ENCODE results near the gene NTNG1. TPM values are rescaled to one million over a fixed set of nuclear protein-coding genes. Genes with fewer than 3 reads are reported as not detected.

Gene NTNG1
- total RNA-seq, 1 experiment from 2014 or later = not detected

DNA sequence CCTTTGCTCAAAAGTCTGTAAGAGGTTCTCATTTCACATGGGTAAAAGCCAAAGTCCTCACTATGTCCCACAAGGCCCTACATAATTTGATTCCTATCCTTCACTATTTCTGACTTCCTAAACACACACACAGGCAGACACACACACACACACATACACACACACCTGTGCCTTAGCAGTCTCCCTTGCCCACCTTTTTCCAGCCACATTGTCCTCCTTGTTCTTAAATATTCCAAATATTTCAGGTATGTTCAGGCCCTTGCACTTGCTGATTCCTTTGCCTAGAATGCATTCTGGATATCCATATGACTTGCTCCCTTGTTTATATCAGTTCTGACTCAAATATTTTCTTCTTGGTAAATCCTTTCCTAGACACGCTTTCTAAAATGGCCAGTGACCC lies 54.6 kb downstream of the NTNG1 start:
- Histone ChIP-seq H3K9ac (ENCODE audit: low read length) (no peak overlapping the region), H3K4me3 (ENCODE audit: low read length) (no peak overlapping the region), H3K27ac (ENCODE audit: low read length) (no peak overlapping the region)

GRCh38 chr1:107196973-107197562 lies 56.2 kb downstream of the NTNG1 start:
- DNase-seq = peak; percentile 91
- Histone ChIP-seq H3K27me3 (ENCODE audit: low read length) (no peaks in the 10 kb centered on the region), H4K20me1 (ENCODE audit: insufficient read depth, low read depth, low read length) (no peaks in the 10 kb centered on the region), H3K4me1 (ENCODE audit: low read length) (no peaks in the 10 kb centered on the region), H3K9me3 (ENCODE audit: low read length) (no peaks in the 10 kb centered on the region), H3K27ac (ENCODE audit: low read length) (no peak overlapping the region), H3K4me3 (ENCODE audit: low read length) (no peak overlapping the region), H3K79me2 (ENCODE audit: low read length) (no peaks in the 10 kb centered on the region), H3K9ac (ENCODE audit: low read length) (no peak overlapping the region), H3K9me2 (replicated peaks; ENCODE audit: insufficient read depth, low read length) (no peaks in the 10 kb centered on the region), H3K36me3 (ENCODE audit: insufficient read depth, low read length) (no peaks in the 10 kb centered on the region), H2AFZ (ENCODE audit: low read length) (no peak overlapping the region), H3K4me2 (ENCODE audit: low read depth, low read length, poor library complexity, severe bottlenecking) (no peak overlapping the region)

More for the DNA sequence above, 54.6 kb downstream of the NTNG1 start:
- H3K4me2 ChIP-seq (ENCODE audit: low read depth, low read length, poor library complexity, severe bottlenecking) = no peak overlapping the region
- H3K9me2 ChIP-seq (replicated peaks; ENCODE audit: insufficient read depth, low read length) = no peaks in the 10 kb centered on the region
- no peaks in the 10 kb centered on the region for H4K20me1 ChIP-seq (ENCODE audit: insufficient read depth, low read depth, low read length)
- DNase-seq = no peak
- H3K9me3 ChIP-seq (ENCODE audit: low read length) = no peaks in the 10 kb centered on the region
- H3K79me2 ChIP-seq (ENCODE audit: low read length) = no peaks in the 10 kb centered on the region
- no peaks in the 10 kb centered on the region for H3K27me3 ChIP-seq (ENCODE audit: low read length)
- no peaks in the 10 kb centered on the region for H3K36me3 ChIP-seq (ENCODE audit: insufficient read depth, low read length)
- no peaks in the 10 kb centered on the region for H3K4me1 ChIP-seq (ENCODE audit: low read length)
- H2AFZ ChIP-seq (ENCODE audit: low read length) = no peak overlapping the region

GRCh38 chr1:107198561-107198960 lies 57.7 kb downstream of the NTNG1 start:
- no peak overlapping the region for H2AFZ ChIP-seq (ENCODE audit: low read length)

DNA sequence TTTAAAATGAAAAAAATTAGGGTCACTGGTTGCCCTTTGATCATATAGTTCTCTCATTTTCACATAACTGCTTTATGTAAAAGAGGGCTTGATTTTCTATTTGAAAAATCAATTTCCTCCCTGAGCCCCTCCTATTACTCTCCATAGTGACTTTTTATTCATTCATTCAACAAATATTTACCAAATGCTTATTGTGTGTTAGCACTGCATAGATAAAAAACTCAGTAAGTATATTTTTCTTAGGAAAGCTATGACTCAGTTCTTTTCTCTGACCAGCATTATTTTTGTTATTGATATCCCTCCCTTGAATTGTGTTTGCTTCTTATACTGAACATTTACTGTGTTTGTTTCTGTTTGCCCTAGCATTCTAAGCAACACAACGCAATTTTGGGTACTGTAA lies 59.8 kb downstream of the NTNG1 start:
- no peaks in the 10 kb centered on the region for H3K4me1 ChIP-seq (ENCODE audit: low read length)
- H3K36me3 ChIP-seq (ENCODE audit: insufficient read depth, low read length) = no peaks in the 10 kb centered on the region
- H3K9ac ChIP-seq (ENCODE audit: low read length) = no peak overlapping the region
- H3K4me3 ChIP-seq (ENCODE audit: low read length) = no peak overlapping the region
- H3K27ac ChIP-seq (ENCODE audit: low read length) = no peak overlapping the region
- no peaks in the 10 kb centered on the region for H4K20me1 ChIP-seq (ENCODE audit: insufficient read depth, low read depth, low read length)
- no peaks in the 10 kb centered on the region; the same call in 1 of the 2 replicates for H3K9me2 ChIP-seq (replicated peaks; ENCODE audit: insufficient read depth, low read length)
- no peak overlapping the region for H2AFZ ChIP-seq (ENCODE audit: low read length)
- no peak for DNase-seq
- H3K9me3 ChIP-seq (ENCODE audit: low read length) = no peaks in the 10 kb centered on the region
- no peaks in the 10 kb centered on the region for H3K79me2 ChIP-seq (ENCODE audit: low read length)
- H3K27me3 ChIP-seq (ENCODE audit: low read length) = no peaks in the 10 kb centered on the region
- H3K4me2 ChIP-seq (ENCODE audit: low read depth, low read length, poor library complexity, severe bottlenecking) = no peak overlapping the region

More at GRCh38 chr1:107198561-107198960, 57.7 kb downstream of the NTNG1 start:
- no peak for DNase-seq
- Histone ChIP-seq H3K27me3 (ENCODE audit: low read length) (no peaks in the 10 kb centered on the region), H3K9ac (ENCODE audit: low read length) (no peak overlapping the region), H3K9me2 (replicated peaks; ENCODE audit: insufficient read depth, low read length) (no peaks in the 10 kb centered on the region; the same call in 1 of the 2 replicates), H3K79me2 (ENCODE audit: low read length) (no peaks in the 10 kb centered on the region), H3K27ac (ENCODE audit: low read length) (no peak overlapping the region), H3K4me2 (ENCODE audit: low read depth, low read length, poor library complexity, severe bottlenecking) (no peak overlapping the region), H3K36me3 (ENCODE audit: insufficient read depth, low read length) (no peaks in the 10 kb centered on the region), H3K4me1 (ENCODE audit: low read length) (no peaks in the 10 kb centered on the region), H4K20me1 (ENCODE audit: insufficient read depth, low read depth, low read length) (no peaks in the 10 kb centered on the region), H3K4me3 (ENCODE audit: low read length) (no peak overlapping the region), H3K9me3 (ENCODE audit: low read length) (no peaks in the 10 kb centered on the region)

DNA sequence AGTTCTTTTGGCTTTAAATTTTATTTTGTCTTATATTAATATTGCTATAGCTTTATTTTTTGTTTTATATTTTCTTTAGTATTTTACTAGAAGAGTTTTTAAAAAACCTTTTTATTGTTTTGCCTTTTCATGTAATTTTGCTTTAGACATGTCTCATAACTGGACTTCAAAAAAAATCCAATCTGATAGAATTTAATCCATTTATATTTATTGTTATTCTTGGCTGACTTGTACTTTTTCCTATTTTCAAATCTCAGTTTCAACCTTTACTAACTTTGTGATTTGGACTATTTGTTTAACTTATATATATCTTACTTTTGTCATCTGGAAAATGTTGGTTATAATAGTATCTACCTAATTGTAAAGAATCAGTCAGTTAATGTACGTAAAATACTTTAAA lies 61.2 kb downstream of the NTNG1 start:
- Histone ChIP-seq H4K20me1 (ENCODE audit: insufficient read depth, low read depth, low read length) (no peaks in the 10 kb centered on the region), H3K9me3 (ENCODE audit: low read length) (no peaks in the 10 kb centered on the region), H3K27ac (ENCODE audit: low read length) (no peak overlapping the region)

GRCh38 chr1:107213225-107213624 lies 72.4 kb downstream of the NTNG1 start:
- Histone ChIP-seq H3K9ac (ENCODE audit: low read length) (no peak overlapping the region), H3K36me3 (ENCODE audit: insufficient read depth, low read length) (no peaks in the 10 kb centered on the region), H3K79me2 (ENCODE audit: low read length) (no peaks in the 10 kb centered on the region), H3K4me3 (ENCODE audit: low read length) (no peak overlapping the region), H3K4me1 (ENCODE audit: low read length) (no peaks in the 10 kb centered on the region), H3K4me2 (ENCODE audit: low read depth, low read length, poor library complexity, severe bottlenecking) (no peak overlapping the region), H3K9me3 (ENCODE audit: low read length) (no peaks in the 10 kb centered on the region), H4K20me1 (ENCODE audit: insufficient read depth, low read depth, low read length) (no peaks in the 10 kb centered on the region), H3K27me3 (ENCODE audit: low read length) (no peaks in the 10 kb centered on the region), H3K27ac (ENCODE audit: low read length) (no peak overlapping the region), H3K9me2 (replicated peaks; ENCODE audit: insufficient read depth, low read length) (no peaks in the 10 kb centered on the region), H2AFZ (ENCODE audit: low read length) (no peak overlapping the region)
- DNase-seq = no peak

More for the DNA sequence above, 61.2 kb downstream of the NTNG1 start:
- Histone ChIP-seq H3K36me3 (ENCODE audit: insufficient read depth, low read length) (no peaks in the 10 kb centered on the region), H3K9ac (ENCODE audit: low read length) (no peak overlapping the region), H3K9me2 (replicated peaks; ENCODE audit: insufficient read depth, low read length) (no peaks in the 10 kb centered on the region; the same call in 1 of the 2 replicates), H3K27me3 (ENCODE audit: low read length) (no peaks in the 10 kb centered on the region), H3K4me3 (ENCODE audit: low read length) (no peak overlapping the region), H3K4me1 (ENCODE audit: low read length) (no peaks in the 10 kb centered on the region), H2AFZ (ENCODE audit: low read length) (no peak overlapping the region), H3K4me2 (ENCODE audit: low read depth, low read length, poor library complexity, severe bottlenecking) (no peak overlapping the region), H3K79me2 (ENCODE audit: low read length) (no peaks in the 10 kb centered on the region)
- no peak for DNase-seq

- Histone ChIP-seq H3K79me2 (ENCODE audit: low read length) (no peaks in the 10 kb centered on the region), H3K4me3 (ENCODE audit: low read length) (no peak overlapping the region), H3K27ac (ENCODE audit: low read length) (no peak overlapping the region), H3K36me3 (ENCODE audit: insufficient read depth, low read length) (no peaks in the 10 kb centered on the region), H3K9me2 (replicated peaks; ENCODE audit: insufficient read depth, low read length) (no peaks in the 10 kb centered on the region), H3K9ac (ENCODE audit: low read length) (no peak overlapping the region), H4K20me1 (ENCODE audit: insufficient read depth, low read depth, low read length) (no peaks in the 10 kb centered on the region), H3K4me1 (ENCODE audit: low read length) (no peaks in the 10 kb centered on the region), H3K27me3 (ENCODE audit: low read length) (no peaks in the 10 kb centered on the region), H3K4me2 (ENCODE audit: low read depth, low read length, poor library complexity, severe bottlenecking) (no peak overlapping the region), H2AFZ (ENCODE audit: low read length) (no peak overlapping the region), H3K9me3 (ENCODE audit: low read length) (no peaks in the 10 kb centered on the region)
- no peak for DNase-seq
Observed at GRCh38 chr1:107220036-107220435, 79.2 kb downstream of the NTNG1 start.

DNA sequence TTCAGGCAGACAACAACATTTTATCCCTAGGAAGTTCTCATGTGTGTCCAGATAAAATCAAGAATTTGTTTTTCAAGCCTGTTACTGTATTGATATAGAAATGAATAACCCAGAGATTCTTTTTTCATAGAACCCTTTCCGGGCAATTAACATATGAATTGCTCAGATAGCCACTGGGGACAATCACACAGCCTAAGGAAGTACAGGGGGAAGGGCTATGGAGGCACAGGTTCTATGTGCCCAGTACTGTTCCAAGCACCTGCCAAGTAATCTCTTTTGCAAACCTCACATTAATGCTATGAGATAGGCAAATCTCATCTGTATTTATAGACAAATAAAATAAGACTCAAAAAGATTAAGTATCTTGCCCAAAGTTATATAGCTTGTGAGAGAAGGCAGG lies 84.9 kb downstream of the NTNG1 start:
- H3K79me2 ChIP-seq (ENCODE audit: low read length) = no peaks in the 10 kb centered on the region
- H2AFZ ChIP-seq (ENCODE audit: low read length) = no peak overlapping the region
- no peaks in the 10 kb centered on the region for H3K27me3 ChIP-seq (ENCODE audit: low read length)
- no peak overlapping the region for H3K4me3 ChIP-seq (ENCODE audit: low read length)
- H3K9ac ChIP-seq (ENCODE audit: low read length) = no peak overlapping the region
- no peak overlapping the region for H3K4me2 ChIP-seq (ENCODE audit: low read depth, low read length, poor library complexity, severe bottlenecking)
- no peaks in the 10 kb centered on the region for H3K9me2 ChIP-seq (replicated peaks; ENCODE audit: insufficient read depth, low read length)
- DNase-seq = no peak
- H3K9me3 ChIP-seq (ENCODE audit: low read length) = no peaks in the 10 kb centered on the region
- H3K36me3 ChIP-seq (ENCODE audit: insufficient read depth, low read length) = no peaks in the 10 kb centered on the region
- no peak overlapping the region for H3K27ac ChIP-seq (ENCODE audit: low read length)
- no peaks in the 10 kb centered on the region for H4K20me1 ChIP-seq (ENCODE audit: insufficient read depth, low read depth, low read length)
- no peaks in the 10 kb centered on the region for H3K4me1 ChIP-seq (ENCODE audit: low read length)
